ENCODE measurements around the gene ANK3.

DNA sequence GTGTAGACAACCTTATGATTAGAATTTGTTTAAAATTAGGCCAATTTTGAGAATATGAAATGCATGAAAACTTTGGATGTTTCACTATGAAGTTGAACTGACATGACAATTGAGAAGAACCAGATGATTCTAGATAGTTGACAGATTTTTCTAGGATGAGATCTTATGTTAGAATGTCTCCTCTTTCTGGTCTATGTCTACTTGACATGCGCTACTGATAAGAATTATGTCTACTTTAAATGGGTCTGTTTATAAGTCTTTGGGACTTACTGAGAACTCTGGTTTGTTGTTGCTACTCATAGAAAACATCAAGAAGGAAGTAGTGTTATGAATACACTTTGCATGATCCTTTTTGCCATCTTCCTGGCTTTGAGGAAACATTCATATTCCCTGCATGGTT, 255.1 kb downstream of the ANK3 start:
- TF ChIP-seq, protein P1, sequence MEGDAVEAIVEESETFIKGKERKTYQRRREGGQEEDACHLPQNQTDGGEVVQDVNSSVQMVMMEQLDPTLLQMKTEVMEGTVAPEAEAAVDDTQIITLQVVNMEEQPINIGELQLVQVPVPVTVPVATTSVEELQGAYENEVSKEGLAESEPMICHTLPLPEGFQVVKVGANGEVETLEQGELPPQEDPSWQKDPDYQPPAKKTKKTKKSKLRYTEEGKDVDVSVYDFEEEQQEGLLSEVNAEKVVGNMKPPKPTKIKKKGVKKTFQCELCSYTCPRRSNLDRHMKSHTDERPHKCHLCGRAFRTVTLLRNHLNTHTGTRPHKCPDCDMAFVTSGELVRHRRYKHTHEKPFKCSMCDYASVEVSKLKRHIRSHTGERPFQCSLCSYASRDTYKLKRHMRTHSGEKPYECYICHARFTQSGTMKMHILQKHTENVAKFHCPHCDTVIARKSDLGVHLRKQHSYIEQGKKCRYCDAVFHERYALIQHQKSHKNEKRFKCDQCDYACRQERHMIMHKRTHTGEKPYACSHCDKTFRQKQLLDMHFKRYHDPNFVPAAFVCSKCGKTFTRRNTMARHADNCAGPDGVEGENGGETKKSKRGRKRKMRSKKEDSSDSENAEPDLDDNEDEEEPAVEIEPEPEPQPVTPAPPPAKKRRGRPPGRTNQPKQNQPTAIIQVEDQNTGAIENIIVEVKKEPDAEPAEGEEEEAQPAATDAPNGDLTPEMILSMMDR (IDR thresholded peaks at IDR 0.05), result no peak
- TF ChIP-seq POLR2AphosphoS5 (IDR thresholded peaks at IDR 0.05), result no peak
- TF ChIP-seq POLR2A (IDR thresholded peaks at IDR 0.05), result no peak

All from breast epithelium (tissue), 3 donors.